ENCODE data around the gene MLLT6. TPM values are rescaled to one million over a fixed set of nuclear protein-coding genes. Genes with fewer than 3 reads are reported as not detected.
A peak's percentile ranks its signal among the peaks of the same experiment; 100 is the strongest.

MLLT6 gene
- total and polyA plus RNA-seq, 10 donors = 27.3 to 244 (median 143) TPM

DNA sequence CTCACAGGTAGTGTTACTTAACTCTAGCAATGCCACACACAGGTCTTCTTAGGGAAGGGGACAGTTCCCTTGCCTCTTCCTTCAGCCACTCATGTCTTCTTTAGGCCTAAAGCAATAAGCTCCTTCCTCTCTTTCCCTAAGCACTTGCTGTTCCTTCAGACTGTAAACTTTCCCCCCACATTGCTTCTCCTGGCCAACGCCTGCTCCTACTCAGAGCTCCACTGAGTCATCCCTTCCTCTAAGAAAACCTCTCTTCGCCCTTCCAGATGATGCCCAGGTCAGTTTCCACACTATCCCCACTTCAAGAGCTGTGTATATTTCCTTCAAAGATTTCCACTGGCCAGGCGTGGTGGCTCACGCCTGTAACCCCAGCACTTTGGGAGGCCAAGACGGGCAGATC, 17.8 kb upstream of the MLLT6 start:
- intact Hi-C loops (cut with DNase I; ENCODE audit: low total_unique reads) = no loop called here
- no peak for DNase-seq
- Histone ChIP-seq H3K4me3 (no peak overlapping the region), H3K27ac (no peak overlapping the region), H3K4me1 (peaks cover 0 to 14% (median 5%) of the 10 kb centered on the region in 6 donors), H3K27me3 (replicated peaks in 1 of 7) (no peaks in the 10 kb centered on the region), H3K36me3 (no peaks in the 10 kb centered on the region), H3K9me3 (no peaks in the 10 kb centered on the region)
- TF ChIP-seq POLR2A (IDR thresholded peaks at IDR 0.05) (no peak), POLR2AphosphoS5 (IDR thresholded peaks at IDR 0.05) (no peak)
- TF ChIP-seq, protein P1, sequence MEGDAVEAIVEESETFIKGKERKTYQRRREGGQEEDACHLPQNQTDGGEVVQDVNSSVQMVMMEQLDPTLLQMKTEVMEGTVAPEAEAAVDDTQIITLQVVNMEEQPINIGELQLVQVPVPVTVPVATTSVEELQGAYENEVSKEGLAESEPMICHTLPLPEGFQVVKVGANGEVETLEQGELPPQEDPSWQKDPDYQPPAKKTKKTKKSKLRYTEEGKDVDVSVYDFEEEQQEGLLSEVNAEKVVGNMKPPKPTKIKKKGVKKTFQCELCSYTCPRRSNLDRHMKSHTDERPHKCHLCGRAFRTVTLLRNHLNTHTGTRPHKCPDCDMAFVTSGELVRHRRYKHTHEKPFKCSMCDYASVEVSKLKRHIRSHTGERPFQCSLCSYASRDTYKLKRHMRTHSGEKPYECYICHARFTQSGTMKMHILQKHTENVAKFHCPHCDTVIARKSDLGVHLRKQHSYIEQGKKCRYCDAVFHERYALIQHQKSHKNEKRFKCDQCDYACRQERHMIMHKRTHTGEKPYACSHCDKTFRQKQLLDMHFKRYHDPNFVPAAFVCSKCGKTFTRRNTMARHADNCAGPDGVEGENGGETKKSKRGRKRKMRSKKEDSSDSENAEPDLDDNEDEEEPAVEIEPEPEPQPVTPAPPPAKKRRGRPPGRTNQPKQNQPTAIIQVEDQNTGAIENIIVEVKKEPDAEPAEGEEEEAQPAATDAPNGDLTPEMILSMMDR (IDR thresholded peaks at IDR 0.05 in 8 of 11, conservative IDR thresholded peaks at IDR 0.05 in 3 of 11) = no peak
- WGBS, 5 donors = 81 to 95% (median 89%) methylated on average over 5 of the region's 5 CpGs

DNA sequence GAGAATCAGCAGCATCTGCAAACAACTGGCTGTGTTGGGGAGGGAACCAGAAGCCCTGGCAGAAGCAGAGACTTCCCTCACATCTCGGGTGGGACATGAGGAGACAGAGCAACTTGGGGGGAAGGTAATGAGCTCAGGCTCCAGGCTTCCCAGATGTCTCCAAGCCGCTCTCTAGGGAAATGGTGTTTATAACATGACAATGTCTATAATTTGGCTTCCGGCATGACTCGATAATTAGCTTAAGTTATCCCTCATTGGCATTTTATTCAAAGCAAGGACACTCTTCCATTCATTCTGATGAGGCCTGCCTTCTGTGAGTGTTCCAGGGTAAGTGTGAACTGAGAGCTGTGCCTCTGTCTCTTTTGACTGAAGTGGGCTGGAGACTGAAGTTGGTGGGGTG, 14.7 kb upstream of the MLLT6 start:
- DNase-seq = no peak
- no peak overlapping the region for H3K27ac ChIP-seq
- no peaks in the 10 kb centered on the region for H3K27me3 ChIP-seq (replicated peaks in 1 of 7)
- TF ChIP-seq POLR2A (IDR thresholded peaks at IDR 0.05) (no peak), POLR2AphosphoS5 (IDR thresholded peaks at IDR 0.05) (no peak)
- TF ChIP-seq, protein P1 (IDR thresholded peaks at IDR 0.05 in 8 of 11, conservative IDR thresholded peaks at IDR 0.05 in 3 of 11) = no peak
- no peak overlapping the region for H3K4me3 ChIP-seq
- WGBS, 5 donors = 92 to 95% (median 94%) methylated on average over 4 of the region's 4 CpGs
- peaks cover 0 to 32% (median 11%) of the 10 kb centered on the region in 6 donors for H3K4me1 ChIP-seq
- H3K9me3 ChIP-seq = no peaks in the 10 kb centered on the region
- intact Hi-C loops (cut with DNase I; ENCODE audit: low total_unique reads) = no loop called here
- no peaks in the 10 kb centered on the region for H3K36me3 ChIP-seq

DNA sequence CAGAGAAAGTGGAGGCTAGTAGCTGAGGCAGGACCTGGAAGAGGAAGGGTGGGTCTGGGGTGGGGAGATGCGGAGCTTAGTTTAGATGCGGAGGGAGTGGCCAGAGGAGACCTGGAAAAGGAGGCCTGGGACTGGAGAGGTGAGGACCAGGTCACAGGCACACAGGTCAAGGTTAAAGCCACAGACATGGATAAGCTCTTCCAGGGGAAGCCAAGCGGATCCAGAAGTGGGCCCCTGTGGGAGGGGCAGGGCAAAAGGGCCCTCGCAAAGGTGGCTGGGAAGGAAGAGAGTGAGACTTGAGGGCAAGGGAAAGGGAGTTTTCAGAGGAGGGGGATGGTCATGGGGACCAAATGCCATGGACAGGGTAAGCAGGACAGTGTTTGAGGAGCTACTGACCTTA, 13.9 kb upstream of the MLLT6 start:
- TF ChIP-seq POLR2AphosphoS5 (IDR thresholded peaks at IDR 0.05) = no peak
- TF ChIP-seq POLR2A (IDR thresholded peaks at IDR 0.05) = no peak
- TF ChIP-seq, protein P1 (IDR thresholded peaks at IDR 0.05 in 8 of 11, conservative IDR thresholded peaks at IDR 0.05 in 3 of 11) = no peak
- H3K27me3 ChIP-seq (replicated peaks in 1 of 7) = no peaks in the 10 kb centered on the region
- WGBS, 5 donors = 73 to 89% (median 81%) methylated on average over 4 of the region's 4 CpGs
- no peak for DNase-seq
- no peaks in the 10 kb centered on the region for H3K9me3 ChIP-seq
- peaks cover 0 to 32% (median 11%) of the 10 kb centered on the region in 6 donors for H3K4me1 ChIP-seq
- intact Hi-C loops (cut with DNase I; ENCODE audit: low total_unique reads) = no loop called here
- no peak overlapping the region for H3K4me3 ChIP-seq
- H3K27ac ChIP-seq = no peak overlapping the region
- H3K36me3 ChIP-seq = no peaks in the 10 kb centered on the region

DNA sequence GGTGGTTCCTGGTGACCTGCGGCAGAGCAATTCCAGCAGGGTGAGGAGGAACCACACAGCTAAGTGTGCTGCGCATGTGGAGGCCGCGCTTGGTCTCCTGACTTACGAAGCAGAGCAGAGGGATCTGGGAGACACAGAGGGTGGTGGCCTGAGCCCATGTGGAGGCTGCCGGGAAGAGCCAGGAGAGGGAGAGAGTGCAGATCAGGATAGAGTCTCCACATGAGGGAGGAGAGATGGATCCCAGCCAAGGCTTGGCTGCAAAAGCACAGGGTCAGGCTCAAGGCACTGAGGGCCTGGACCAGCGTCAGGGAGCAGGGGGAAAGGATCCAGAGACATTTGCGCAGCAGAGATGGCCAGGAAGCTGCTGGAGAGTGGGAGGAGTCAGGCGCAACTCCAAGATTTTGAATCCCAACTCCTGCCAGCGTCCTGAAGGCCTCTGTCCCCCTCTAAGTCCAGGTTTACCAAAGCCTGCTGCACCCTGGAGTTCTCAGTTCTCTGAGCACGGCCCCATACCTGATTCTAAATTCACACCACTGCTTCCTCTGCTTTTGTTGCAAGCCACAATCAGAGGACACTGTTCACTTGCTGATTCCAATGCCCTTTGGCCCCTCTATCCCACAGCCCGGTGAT, 11.3 kb upstream of the MLLT6 start:
- H3K4me3 ChIP-seq = no peak overlapping the region
- H3K27ac ChIP-seq = peak overlapping the region in 7 of 8 donors; percentile 47 to 74 (median 63)
- H3K27me3 ChIP-seq (replicated peaks in 1 of 7) = no peaks in the 10 kb centered on the region
- TF ChIP-seq POLR2AphosphoS5 (IDR thresholded peaks at IDR 0.05) = peak; percentile 59 to 77 (median 75)
- TF ChIP-seq, protein P1 (IDR thresholded peaks at IDR 0.05 in 8 of 11, conservative IDR thresholded peaks at IDR 0.05 in 3 of 11) = no peak
- no peak for TF ChIP-seq POLR2A (IDR thresholded peaks at IDR 0.05)
- H3K4me1 ChIP-seq = peaks cover 1 to 55% (median 15%) of the 10 kb centered on the region in 6 donors
- no peaks in the 10 kb centered on the region for H3K36me3 ChIP-seq
- intact Hi-C loops (cut with DNase I; ENCODE audit: low total_unique reads) = no loop called here
- no peaks in the 10 kb centered on the region for H3K9me3 ChIP-seq
- peak; percentile 80 for DNase-seq
- 56 to 79% (median 67%) methylated on average over 11 to 12 of the region's 12 CpGs for WGBS, 5 donors
